Calu3 (cell line): Measurements from ENCODE around the gene EPHX1. TPM values are rescaled to one million over a fixed set of nuclear protein-coding genes. Genes with fewer than 3 reads are reported as not detected.
A peak's percentile ranks its signal among the peaks of the same experiment; 100 is the strongest.

ENCODE experiments used
- BruUV-seq: library from RNA; stranded (reverse); fragments of 400-500 nt; replicated peaks from 2 replicates; lab custom pipeline; 2021; lab: Mats Ljungman, UMichigan
- CTCF ChIA-PET: fragments of 300-600 bp; sonication (Branson Sonifier 250); formaldehyde crosslinking; loops from one replicate; lab custom pipeline; 2022; ENCODE audit warnings: antibody characterized with exemption; lab: Charles Lee
- DNase-seq: peaks from one replicate; pipeline ENCODE4 v3.0.0; 2022
- H3K27ac Mint-ChIP-seq: one replicate; pipeline ENCODE4 v1.8.0; 2022; ENCODE audit warnings: mixed read lengths; ENCODE audit not compliant: unreplicated experiment
- H3K27me3 Mint-ChIP-seq: one replicate; pipeline ENCODE4 v1.8.0; 2022; ENCODE audit warnings: mixed read lengths; ENCODE audit not compliant: unreplicated experiment
- H3K36me3 Mint-ChIP-seq: one replicate; pipeline ENCODE4 v1.8.0; 2022; ENCODE audit warnings: mild to moderate bottlenecking, moderate library complexity, mixed read lengths; ENCODE audit not compliant: insufficient read depth, unreplicated experiment
- H3K4me1 Mint-ChIP-seq: one replicate; pipeline ENCODE4 v1.8.0; 2022; ENCODE audit warnings: mild to moderate bottlenecking, low read depth, mixed read lengths; ENCODE audit not compliant: unreplicated experiment
- H3K4me3 Mint-ChIP-seq: one replicate; pipeline ENCODE4 v1.8.0; 2022; ENCODE audit warnings: mild to moderate bottlenecking, low read depth, moderate library complexity, mixed read lengths; ENCODE audit not compliant: unreplicated experiment
- H3K9me3 Mint-ChIP-seq: one replicate; pipeline ENCODE4 v1.8.0; 2022; ENCODE audit warnings: low read depth, mixed read lengths; ENCODE audit not compliant: unreplicated experiment
- CTCF ChIP-seq: fragments of 200-600 bp; IDR thresholded peaks from one replicate; pipeline ENCODE4 v1.8.0; 2022; ENCODE audit warnings: antibody characterized with exemption; ENCODE audit not compliant: unreplicated experiment
- intact Hi-C: fragments of 100-400 bp; cut with micrococcal nuclease; formaldehyde crosslinking; loops from one replicate; pipeline ENCODE4 v1.10.0; 2022; ENCODE audit not compliant: unreplicated experiment
- total RNA-seq: library from RNA; stranded (reverse); gene quantifications from 2 replicates; pipeline ENCODE4 v1.2.3, GENCODE V29; 2022

EPHX1 gene
- total RNA-seq, 1 experiment from 2014 or later = 46.6 TPM

- CTCF ChIA-PET = interaction anchor here (0.6 to 1.2 kb wide), 2 partner anchors 8 to 20 kb away, joined by 4 read pairs; no protein-coding TSS in a partner anchor
- H3K27ac Mint-ChIP-seq = peak overlapping the region; percentile 72
- no peak for DNase-seq
Observed at GRCh38 chr1:225889743-225890142, 79.8 kb downstream of the EPHX1 start.

GRCh38 chr1:225890346-225891228 is 80.7 kb downstream of the EPHX1 start:
- Mint-ChIP-seq H3K27ac (peak overlapping the region; percentile 72), H3K4me1 (peaks cover 43% of the 10 kb centered on the region), H3K4me3 (no peak overlapping the region), H3K36me3 (peaks cover 15% of the 10 kb centered on the region), H3K27me3 (no peaks in the 10 kb centered on the region), H3K9me3 (no peaks in the 10 kb centered on the region)
- DNase-seq = no peak
- CTCF ChIA-PET = interaction anchor here (1.2 kb wide), 1 partner anchor 19 kb away, joined by 4 read pairs; no protein-coding TSS in a partner anchor
- BruUV-seq = no TSS peak
- TF ChIP-seq CTCF = no peak
- intact Hi-C loops = no loop called here

More at GRCh38 chr1:225889743-225890142, 79.8 kb downstream of the EPHX1 start:
- H3K4me3 Mint-ChIP-seq = no peak overlapping the region
- H3K9me3 Mint-ChIP-seq = no peaks in the 10 kb centered on the region
- H3K27me3 Mint-ChIP-seq = no peaks in the 10 kb centered on the region
- TF ChIP-seq CTCF = no peak
- intact Hi-C loops = no loop called here
- BruUV-seq = no TSS peak
- peaks cover 15% of the 10 kb centered on the region for H3K36me3 Mint-ChIP-seq
- H3K4me1 Mint-ChIP-seq = peaks cover 43% of the 10 kb centered on the region

- peak; percentile 74 for DNase-seq
- H3K36me3 Mint-ChIP-seq = peaks cover 15% of the 10 kb centered on the region
- TF ChIP-seq CTCF = no peak
- no peaks in the 10 kb centered on the region for H3K9me3 Mint-ChIP-seq
- no peaks in the 10 kb centered on the region for H3K27me3 Mint-ChIP-seq
- CTCF ChIA-PET = interaction anchor here (1.0 kb wide), 1 partner anchor 10 kb away, joined by 3 read pairs; no protein-coding TSS in a partner anchor
- H3K4me3 Mint-ChIP-seq = no peak overlapping the region
- no TSS peak for BruUV-seq
- peak overlapping the region; percentile 72 for H3K27ac Mint-ChIP-seq
- intact Hi-C loops = no loop called here
- peaks cover 44% of the 10 kb centered on the region for H3K4me1 Mint-ChIP-seq
Observed at GRCh38 chr1:225891229-225891972, 81.5 kb downstream of the EPHX1 start.

GRCh38 chr1:225892307-225892706 is 82.4 kb downstream of the EPHX1 start:
- Mint-ChIP-seq H3K27ac (peak overlapping the region; percentile 67), H3K9me3 (no peaks in the 10 kb centered on the region), H3K27me3 (no peaks in the 10 kb centered on the region), H3K36me3 (peaks cover 11% of the 10 kb centered on the region), H3K4me1 (peaks cover 44% of the 10 kb centered on the region), H3K4me3 (no peak overlapping the region)
- CTCF ChIA-PET = interaction anchor here (0.6 to 1.0 kb wide), 2 partner anchors 11 to 50 kb away, joined by 3 read pairs; no protein-coding TSS in a partner anchor
- intact Hi-C loops = no loop called here
- no peak for TF ChIP-seq CTCF
- no TSS peak for BruUV-seq
- DNase-seq = no peak
